Measurements from ENCODE around the gene PRND. TPM values are rescaled to one million over a fixed set of nuclear protein-coding genes. Genes with fewer than 3 reads are reported as not detected.

Gene PRND
- total and polyA plus RNA-seq, 2 of the 8 experiments (the other 6 are each of a cell fraction or from before 2014, with no cell fraction given): 0.09 to 0.11 TPM

DNA sequence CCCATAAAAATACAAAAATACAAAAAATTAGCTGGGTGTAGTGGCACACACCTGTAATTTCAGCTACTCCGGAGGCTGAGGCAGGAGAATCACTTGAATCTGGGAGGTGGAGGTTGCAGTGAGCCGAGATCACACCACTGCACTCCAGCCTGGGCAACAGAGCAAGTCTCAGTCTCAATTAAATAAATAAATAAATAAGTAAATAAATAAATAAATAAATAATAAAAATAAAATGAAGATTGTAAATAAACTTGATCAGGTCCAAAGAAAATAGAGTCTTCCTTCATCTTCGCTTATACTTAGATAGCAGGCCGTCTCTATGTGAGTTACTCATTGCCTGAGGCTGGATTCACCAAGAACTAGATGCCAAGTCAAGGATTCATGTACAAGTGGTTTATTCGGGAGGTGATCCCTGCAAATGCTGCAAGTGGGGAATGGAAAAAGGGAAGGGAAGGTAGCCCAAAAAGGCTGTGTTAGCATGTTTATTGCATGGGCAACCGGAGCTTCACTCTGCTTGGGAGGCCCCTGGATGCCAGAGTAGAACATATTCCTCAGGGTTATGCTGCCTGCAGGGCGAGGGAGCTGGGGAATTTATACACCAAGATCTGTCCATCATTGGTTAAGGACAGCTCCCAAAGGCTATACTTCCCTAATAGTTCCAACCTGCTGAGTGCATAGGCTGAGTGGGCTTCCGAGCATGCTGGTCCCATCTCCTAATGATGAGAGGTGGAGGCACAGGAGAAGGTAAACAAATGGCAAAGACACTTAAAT is 16.3 kb downstream of the PRND start:
- no peak overlapping the region for H2BK15ac ChIP-seq (ENCODE audit: low read length)
- H3K4me1 ChIP-seq (replicated peaks in 1 of 4; ENCODE audit: control insufficient read depth in 3 of 4, insufficient read depth in 4 of 4, low read length in 3 of 4): no peaks in the 10 kb centered on the region
- H3K27ac ChIP-seq (ENCODE audit: low read depth, low read length): no peak overlapping the region
- H3K4ac ChIP-seq (replicated peaks; ENCODE audit: insufficient read length, low read depth, low read length): no peak overlapping the region
- no peak overlapping the region for H2AK5ac ChIP-seq (ENCODE audit: low read depth, low read length)
- no peak overlapping the region for H4K5ac ChIP-seq (ENCODE audit: insufficient read length, low read depth, low read length)
- H2AFZ ChIP-seq (ENCODE audit: low read length): no peak overlapping the region
- no peak overlapping the region for H3K56ac ChIP-seq (replicated peaks; ENCODE audit: insufficient read length, low read depth, low read length)
- no peak overlapping the region for H3K18ac ChIP-seq (ENCODE audit: extremely low read depth, low read length)
- no peak overlapping the region for H3K23ac ChIP-seq (ENCODE audit: insufficient read length)
- DNase-seq (ENCODE audit: low read depth in 1 of 2, low spot score in 2 of 2) (no peak), FAIRE-seq (no peak)
- POLR2A ChIA-PET (ENCODE audit: partially characterized antibody): no interaction called here
- no peak overlapping the region for H3K9ac ChIP-seq (replicated peaks in 1 of 4; ENCODE audit: extremely low read depth in 1 of 4, low read depth in 3 of 4, low read length in 3 of 4)
- H3K9me3 ChIP-seq (ENCODE audit: insufficient read depth in 2 of 2, low read depth in 1 of 2, low read length in 1 of 2): no peaks in the 10 kb centered on the region
- H3K4me2 ChIP-seq (ENCODE audit: insufficient read depth in 1 of 2, low read depth in 2 of 2, low read length in 2 of 2): no peak overlapping the region
- H2BK12ac ChIP-seq (ENCODE audit: low read depth, low read length): no peak overlapping the region
- H4K8ac ChIP-seq (ENCODE audit: extremely low read depth, insufficient read depth, low read length): no peak overlapping the region
- TF ChIP-seq, protein P1, sequence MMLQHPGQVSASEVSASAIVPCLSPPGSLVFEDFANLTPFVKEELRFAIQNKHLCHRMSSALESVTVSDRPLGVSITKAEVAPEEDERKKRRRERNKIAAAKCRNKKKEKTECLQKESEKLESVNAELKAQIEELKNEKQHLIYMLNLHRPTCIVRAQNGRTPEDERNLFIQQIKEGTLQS (IDR thresholded peaks at IDR 0.05; ENCODE audit: insufficient read depth, low read depth, low read length): no peak
- TF ChIP-seq TEAD4 (IDR thresholded peaks at IDR 0.05; ENCODE audit: low read depth, low read length): no peak
- no peak for TF ChIP-seq EP300 (IDR thresholded peaks at IDR 0.05; ENCODE audit: borderline replicate concordance in 1 of 2, low read depth in 2 of 2, low read length in 2 of 2)
- CTCF ChIA-PET (ENCODE audit: partially characterized antibody): interaction anchor here (0.5 to 2.9 kb wide), 7 partner anchors 21 to 363 kb away, joined by 3 to 11 read pairs (median 4); no protein-coding TSS in a partner anchor
- no peak overlapping the region for H3K14ac ChIP-seq (ENCODE audit: insufficient read length)
- H3K27me3 ChIP-seq (replicated peaks in 1 of 4; ENCODE audit: control insufficient read depth in 3 of 4, extremely low read depth in 1 of 4, insufficient read depth in 3 of 4, low read length in 3 of 4): no peaks in the 10 kb centered on the region
- H4K20me1 ChIP-seq (replicated peaks in 1 of 2; ENCODE audit: control insufficient read depth in 1 of 2, insufficient read depth in 2 of 2, low read length in 2 of 2): no peaks in the 10 kb centered on the region
- H4K91ac ChIP-seq (replicated peaks; ENCODE audit: insufficient read length, low read length): no peak overlapping the region
- H3K36me3 ChIP-seq (ENCODE audit: control insufficient read depth in 2 of 4, insufficient read depth in 4 of 4, low read length in 3 of 4): no peaks in the 10 kb centered on the region
- no peak overlapping the region for H2BK120ac ChIP-seq (replicated peaks; ENCODE audit: low read depth, low read length)
- no peaks in the 10 kb centered on the region for H3K79me1 ChIP-seq (ENCODE audit: low read depth, low read length)
- WGBS, 2 experiments (ENCODE audit: extremely low coverage in 1 of 2, insufficient coverage in 1 of 2, insufficient read length in 1 of 2, insufficient replicate concordance in 2 of 2, low coverage in 1 of 2, low lambda C conversion rate in 2 of 2, missing lambda C conversion rate in 1 of 2): 87% methylated on average over 8 of the region's 8 CpGs; no CpG with 5 or more reads in 1 of the 2 experiments
- no peaks in the 10 kb centered on the region for H3K79me2 ChIP-seq (ENCODE audit: control insufficient read depth in 1 of 2, insufficient read depth in 2 of 2, low read length in 2 of 2)
- no peak overlapping the region for H2BK5ac ChIP-seq (ENCODE audit: low read depth, low read length)
- no peak overlapping the region for H2BK20ac ChIP-seq (ENCODE audit: low read length)
- no peak overlapping the region for H3K4me3 ChIP-seq (ENCODE audit: extremely low read depth in 1 of 4, insufficient read depth in 2 of 4, low read depth in 3 of 4, low read length in 4 of 4)
- H3K23me2 ChIP-seq (ENCODE audit: low read depth, low read length): no peaks in the 10 kb centered on the region
